ENCODE measurements around the gene ROBO1. TPM values are rescaled to one million over a fixed set of nuclear protein-coding genes. Genes with fewer than 3 reads are reported as not detected.

The ROBO1 gene
- total RNA-seq, 1 donor from 2014 or later: 71.7 TPM

- H3K79me2 ChIP-seq (ENCODE audit: insufficient read depth, low read length): peaks cover 3% of the 10 kb centered on the region
- H3K9me3 Mint-ChIP-seq (ENCODE audit: unreplicated experiment): peaks cover 1% of the 10 kb centered on the region
- H3K4me3 ChIP-seq (ENCODE audit: insufficient read depth, low read depth, low read length): no peak overlapping the region
- H3K36me3 ChIP-seq (ENCODE audit: insufficient read depth, low read length): no peaks in the 10 kb centered on the region
- FAIRE-seq: no peak
- no peak overlapping the region for H3K4me2 ChIP-seq (ENCODE audit: low read length)
- no peaks in the 10 kb centered on the region for H3K36me3 Mint-ChIP-seq (ENCODE audit: low read depth, unreplicated experiment)
- H3K4me1 ChIP-seq (ENCODE audit: insufficient read depth, low read length): no peaks in the 10 kb centered on the region
- TF ChIP-seq EZH2 (IDR thresholded peaks at IDR 0.05; ENCODE audit: insufficient read depth, low read length) (no peak), CTCF (IDR thresholded peaks at IDR 0.05; ENCODE audit: insufficient read depth, low read depth, low read length) (no peak)
- no peaks in the 10 kb centered on the region for H3K27me3 ChIP-seq (ENCODE audit: insufficient read depth, low read length)
- H4K20me1 ChIP-seq (ENCODE audit: insufficient read depth, low read length): no peaks in the 10 kb centered on the region
- H3K27ac ChIP-seq (ENCODE audit: low read depth, low read length): no peak overlapping the region
- DNase-seq (ENCODE audit: low read depth): no peak
- no peak overlapping the region for H3K4me3 Mint-ChIP-seq (ENCODE audit: unreplicated experiment)
- H3K9ac ChIP-seq (ENCODE audit: low read length): no peak overlapping the region
- peaks cover 13% of the 10 kb centered on the region for H3K4me1 Mint-ChIP-seq (ENCODE audit: low read depth, unreplicated experiment)
- H3K27me3 Mint-ChIP-seq (ENCODE audit: low read depth, unreplicated experiment): no peaks in the 10 kb centered on the region
- no peak overlapping the region for H3K27ac Mint-ChIP-seq (ENCODE audit: unreplicated experiment)
- H2AFZ ChIP-seq (ENCODE audit: low read depth, low read length): no peak overlapping the region
- H3K9me3 ChIP-seq (ENCODE audit: insufficient read depth, low read depth, low read length): no peaks in the 10 kb centered on the region
These were observed 965.3 kb downstream of the ROBO1 start for GRCh38 chr3:78802562-78802930.

- no peak overlapping the region for H3K4me3 Mint-ChIP-seq (ENCODE audit: unreplicated experiment)
- H3K36me3 Mint-ChIP-seq (ENCODE audit: low read depth, unreplicated experiment): no peaks in the 10 kb centered on the region
- Histone ChIP-seq H3K9ac (ENCODE audit: low read length) (no peak overlapping the region), H2AFZ (ENCODE audit: low read depth, low read length) (no peak overlapping the region), H3K36me3 (ENCODE audit: insufficient read depth, low read length) (no peaks in the 10 kb centered on the region), H3K4me2 (ENCODE audit: low read length) (no peak overlapping the region), H3K4me3 (ENCODE audit: insufficient read depth, low read depth, low read length) (no peak overlapping the region), H3K27me3 (ENCODE audit: insufficient read depth, low read length) (no peaks in the 10 kb centered on the region), H4K20me1 (ENCODE audit: insufficient read depth, low read length) (no peaks in the 10 kb centered on the region), H3K4me1 (ENCODE audit: insufficient read depth, low read length) (no peaks in the 10 kb centered on the region), H3K9me3 (ENCODE audit: insufficient read depth, low read depth, low read length) (no peaks in the 10 kb centered on the region), H3K27ac (ENCODE audit: low read depth, low read length) (no peak overlapping the region), H3K79me2 (ENCODE audit: insufficient read depth, low read length) (peaks cover 3% of the 10 kb centered on the region)
- no peak for TF ChIP-seq EZH2 (IDR thresholded peaks at IDR 0.05; ENCODE audit: insufficient read depth, low read length)
- no peak for TF ChIP-seq CTCF (IDR thresholded peaks at IDR 0.05; ENCODE audit: insufficient read depth, low read depth, low read length)
- no peaks in the 10 kb centered on the region for H3K27me3 Mint-ChIP-seq (ENCODE audit: low read depth, unreplicated experiment)
- no peak overlapping the region for H3K27ac Mint-ChIP-seq (ENCODE audit: unreplicated experiment)
- FAIRE-seq (no peak), DNase-seq (ENCODE audit: low read depth) (no peak)
- H3K4me1 Mint-ChIP-seq (ENCODE audit: low read depth, unreplicated experiment): peaks cover 13% of the 10 kb centered on the region
- peaks cover 1% of the 10 kb centered on the region for H3K9me3 Mint-ChIP-seq (ENCODE audit: unreplicated experiment)
These were observed 965.8 kb downstream of the ROBO1 start for GRCh38 chr3:78801926-78802561.

GRCh38 chr3:78799681-78800080 lies 968.1 kb downstream of the ROBO1 start:
- H2AFZ ChIP-seq (ENCODE audit: low read depth, low read length): no peak overlapping the region
- no peak overlapping the region for H3K9ac ChIP-seq (ENCODE audit: low read length)
- no peak overlapping the region for H3K4me3 ChIP-seq (ENCODE audit: insufficient read depth, low read depth, low read length)
- no peaks in the 10 kb centered on the region for H3K9me3 ChIP-seq (ENCODE audit: insufficient read depth, low read depth, low read length)
- H3K27me3 Mint-ChIP-seq (ENCODE audit: low read depth, unreplicated experiment): no peaks in the 10 kb centered on the region
- TF ChIP-seq CTCF (IDR thresholded peaks at IDR 0.05; ENCODE audit: insufficient read depth, low read depth, low read length) (no peak), EZH2 (IDR thresholded peaks at IDR 0.05; ENCODE audit: insufficient read depth, low read length) (no peak)
- DNase-seq (ENCODE audit: low read depth) (no peak), FAIRE-seq (no peak)
- no peaks in the 10 kb centered on the region for H4K20me1 ChIP-seq (ENCODE audit: insufficient read depth, low read length)
- H3K4me2 ChIP-seq (ENCODE audit: low read length): no peak overlapping the region
- H3K27ac Mint-ChIP-seq (ENCODE audit: unreplicated experiment): no peak overlapping the region
- no peaks in the 10 kb centered on the region for H3K27me3 ChIP-seq (ENCODE audit: insufficient read depth, low read length)
- H3K4me3 Mint-ChIP-seq (ENCODE audit: unreplicated experiment): no peak overlapping the region
- H3K4me1 ChIP-seq (ENCODE audit: insufficient read depth, low read length): no peaks in the 10 kb centered on the region
- peaks cover 3% of the 10 kb centered on the region for H3K79me2 ChIP-seq (ENCODE audit: insufficient read depth, low read length)
- H3K4me1 Mint-ChIP-seq (ENCODE audit: low read depth, unreplicated experiment): peaks cover 12% of the 10 kb centered on the region
- no peaks in the 10 kb centered on the region for H3K36me3 Mint-ChIP-seq (ENCODE audit: low read depth, unreplicated experiment)
- H3K27ac ChIP-seq (ENCODE audit: low read depth, low read length): no peak overlapping the region
- H3K36me3 ChIP-seq (ENCODE audit: insufficient read depth, low read length): no peaks in the 10 kb centered on the region
- H3K9me3 Mint-ChIP-seq (ENCODE audit: unreplicated experiment): peaks cover 1% of the 10 kb centered on the region
